HepG2 (cell line): ENCODE results near the gene URAD. TPM values are rescaled to one million over a fixed set of nuclear protein-coding genes. Genes with fewer than 3 reads are reported as not detected.
A peak's percentile ranks its signal among the peaks of the same experiment; 100 is the strongest.

Experiments
- ATAC-seq: fragments of 200-7000 bp; cut with Tn5 transposase; 3 replicates; pipeline ENCODE4 v1.9.1; 2020; ENCODE audit warnings: mild to moderate bottlenecking, moderate library complexity
- BruUV-seq: library from RNA; stranded (reverse); fragments of 400-500 nt; replicated peaks from 2 replicates; lab custom pipeline; 2021; lab: Mats Ljungman, UMichigan
- CTCF ChIA-PET: fragments of 300-600 bp; formaldehyde crosslinking; extraction: SDS; loops from one replicate; lab custom pipeline; 2021; ENCODE audit warnings: low total read pairs, inconsistent platforms, low intra/inter-chr PET ratio; lab: Yijun Ruan, JAX
- POLR2A ChIA-PET: fragments of 350-600 bp; sonication (Branson Sonifier 250); formaldehyde crosslinking; loops from one replicate; lab custom pipeline; 2020; ENCODE audit warnings: antibody characterized with exemption, inconsistent platforms; lab: Yijun Ruan, JAX
- DNase-seq: peaks from one replicate; pipeline ENCODE4 v3.0.0-alpha.2; 2015; ENCODE audit warnings: low spot score
- FAIRE-seq: peaks from 3 replicates; lab custom pipeline; 2011; peaks lifted over from hg19 to GRCh38; lab: Jason Lieb, UNC
- H2AFZ ChIP-seq: one replicate; pipeline ENCODE4 v1.6.1; 2011; ENCODE audit warnings: low read length, inconsistent platforms
- H3K27ac ChIP-seq: fragments of 300-600 bp; 3 replicates; pipeline ENCODE4 v1.8.0; 2011; ENCODE audit warnings: mixed run types, mild to moderate bottlenecking, mixed read lengths, low read length, inconsistent platforms; ENCODE audit not compliant: insufficient read depth; ENCODE audit errors: extremely low read length
- H3K27me3 ChIP-seq, 2 experiments: fragments of 200-600 bp in 1 of 2; 2 replicates in 1 of 2; 3 replicates in 1 of 2; pipeline versions ENCODE4 v1.6.0 to v1.8.0; 2011; ENCODE audit warnings: low read length in 2 of 2, mild to moderate bottlenecking in 2 of 2, moderate library complexity in 2 of 2, inconsistent platforms in 1 of 2; ENCODE audit not compliant: insufficient read depth in 2 of 2, control insufficient read depth in 1 of 2
- H3K36me3 ChIP-seq, 2 experiments: fragments of 200-600 bp in 1 of 2; replicated peaks in 1 of 2; 2 replicates in 1 of 2; 3 replicates in 1 of 2; pipeline versions ENCODE4 v1.5.1 to v1.8.0; 2011; ENCODE audit warnings: low read length in 2 of 2, inconsistent platforms in 1 of 2; ENCODE audit not compliant: insufficient read depth in 2 of 2, control insufficient read depth in 1 of 2
- H3K4me1 ChIP-seq: 2 replicates; pipeline ENCODE4 v1.5.1; 2012; ENCODE audit warnings: low read length, inconsistent platforms; ENCODE audit not compliant: insufficient read depth
- H3K4me2 ChIP-seq: 2 replicates; pipeline ENCODE4 v1.6.0; 2011; ENCODE audit warnings: low read depth, low read length, inconsistent platforms
- H3K4me3 ChIP-seq, 3 experiments: fragments of 200-600 bp in 1 of 3; sonication (generic), shearing (Covaris generic) in 1 of 3; replicated peaks in 1 of 3; 2 replicates each; pipeline ENCODE4 v1.5.1; 2011 to 2016; ENCODE audit warnings: low read length in 3 of 3, inconsistent platforms in 2 of 3, low read depth in 2 of 3, mild to moderate bottlenecking in 2 of 3, control low read depth in 1 of 3, mixed read lengths in 1 of 3; ENCODE audit not compliant: insufficient read depth in 1 of 3
- H3K79me2 ChIP-seq: one replicate; pipeline ENCODE4 v1.6.1; 2011; ENCODE audit warnings: low read length, inconsistent platforms; ENCODE audit not compliant: insufficient read depth
- H3K9ac ChIP-seq: 2 replicates; pipeline ENCODE4 v1.6.0; 2011; ENCODE audit warnings: mild to moderate bottlenecking, low read depth, low read length, inconsistent platforms; ENCODE audit not compliant: insufficient read depth
- H3K9me3 ChIP-seq: 2 replicates; pipeline ENCODE4 v1.5.1; 2012; ENCODE audit warnings: mild to moderate bottlenecking, low read length
- H4K20me1 ChIP-seq: 2 replicates; pipeline ENCODE4 v1.6.0; 2011; ENCODE audit warnings: inconsistent platforms, mild to moderate bottlenecking, low read length, moderate library complexity; ENCODE audit not compliant: insufficient read depth
- EEA1 ChIP-seq: sonication (generic); formaldehyde crosslinking; IDR thresholded peaks from 2 replicates; pipeline ENCODE4 v1.5.1; 2020; ENCODE audit warnings: mild to moderate bottlenecking, missing genetic modification reagents, borderline replicate concordance
- ETV5 ChIP-seq: IDR thresholded peaks from 2 replicates; pipeline ENCODE4 v1.6.1; 2018; ENCODE audit warnings: missing biosample characterization, missing genetic modification reagents, inconsistent platforms, borderline replicate concordance
- FOXM1 ChIP-seq: sonication (generic); formaldehyde crosslinking; IDR thresholded peaks from 2 replicates; pipeline ENCODE4 v1.5.0; 2020; ENCODE audit warnings: missing genetic modification reagents
- GLI4 ChIP-seq: sonication (generic); formaldehyde crosslinking; IDR thresholded peaks from 2 replicates; pipeline ENCODE4 v1.5.1; 2020; ENCODE audit warnings: missing genetic modification reagents, mild to moderate bottlenecking, moderate library complexity, borderline replicate concordance
- HNF4A ChIP-seq: sonication (generic); formaldehyde crosslinking; IDR thresholded peaks from 2 replicates; pipeline ENCODE4 v1.4.0; 2020; ENCODE audit warnings: missing genetic modification reagents
- IKZF1 ChIP-seq: fragments of 450-650 bp; IDR thresholded peaks from 2 replicates; pipeline ENCODE4 v1.7.1; 2016
- KMT2A ChIP-seq: sonication (generic); formaldehyde crosslinking; IDR thresholded peaks from 2 replicates; pipeline ENCODE4 v1.4.0; 2020; ENCODE audit warnings: missing genetic modification reagents
- NFRKB ChIP-seq: fragments of 450-650 bp; IDR thresholded peaks from 2 replicates; pipeline ENCODE4 v1.6.1; 2017
- RARG ChIP-seq: sonication (generic); formaldehyde crosslinking; IDR thresholded peaks from 2 replicates; pipeline ENCODE4 v1.4.0; 2020; ENCODE audit warnings: low read depth, mild to moderate bottlenecking, missing genetic modification reagents
- ZBTB20 ChIP-seq: sonication (generic); formaldehyde crosslinking; IDR thresholded peaks from 2 replicates; pipeline ENCODE4 v1.8.1; 2023; ENCODE audit warnings: missing genetic modification reagents, low read depth, mild to moderate bottlenecking, borderline replicate concordance
- ZFP37 ChIP-seq: sonication (generic); formaldehyde crosslinking; IDR thresholded peaks from 2 replicates; pipeline ENCODE4 v1.4.0; 2020; ENCODE audit warnings: missing genetic modification reagents, borderline replicate concordance
- ZFX ChIP-seq: sonication (generic); formaldehyde crosslinking; IDR thresholded peaks from 2 replicates; pipeline ENCODE4 v1.4.0; 2020; ENCODE audit warnings: mild to moderate bottlenecking, low read depth, missing genetic modification reagents, moderate library complexity
- ZNF589 ChIP-seq: sonication (generic); formaldehyde crosslinking; conservative IDR thresholded peaks from 2 replicates; pipeline ENCODE4 v1.8.0; 2022; ENCODE audit warnings: mild to moderate bottlenecking, moderate library complexity, missing genetic modification reagents
- ZNF644 ChIP-seq: IDR thresholded peaks from 2 replicates; pipeline ENCODE4 v1.6.1; 2016; ENCODE audit warnings: low read depth
- ZNF816 ChIP-seq: sonication (generic); formaldehyde crosslinking; IDR thresholded peaks from 2 replicates; pipeline ENCODE4 v1.8.0; 2022; ENCODE audit warnings: missing genetic modification reagents, mild to moderate bottlenecking, borderline replicate concordance
- WGBS: methylation state at CpG from one replicate; pipeline ENCODE4 v1.1.6; 2017; ENCODE audit warnings: low lambda C conversion rate; 5-methylcytosine and 5-hydroxymethylcytosine counted together
- in situ Hi-C: cut with HindIII; loops from 2 replicates; pipeline ENCODE4 v1.10.0; 2017; ENCODE audit warnings: low pct_unique_long_range_greater_than_20kb; ENCODE audit not compliant: extremely low pct_ligation_motif_present
- intact Hi-C: fragments of 100-400 bp; cut with micrococcal nuclease; formaldehyde crosslinking; loops from one replicate; pipeline ENCODE4 v1.10.0; 2022; ENCODE audit not compliant: unreplicated experiment
- polyA plus RNA-seq, 8 experiments: library from polyadenylated mRNA; depleted of rRNA in 3 of 8; stranded (reverse) in 7 of 8; unstranded in 1 of 8; fragments of >200 nt; fragmentation: Illumina TruSeq in 4 of 8; extraction: Trizol in 4 of 8; gene quantifications; 2 replicates each; pipeline versions ENCODE4 v1.2.1 to v1.2.3, GENCODE V29; 2011 to 2016; ENCODE audit warnings: low read depth in 4 of 8, missing spikeins in 1 of 8, mixed read lengths in 1 of 8; ENCODE audit not compliant: insufficient read depth in 1 of 8
- total RNA-seq, 5 experiments: library from RNA; depleted of rRNA; stranded (reverse); fragments of >200 nt; fragmentation: Illumina TruSeq; extraction: Trizol; gene quantifications; 2 replicates each; pipeline ENCODE4 v1.2.3, GENCODE V29; 2016; ENCODE audit warnings: low read depth in 1 of 5
- TF ChIP-seq, protein P1 (sequence below): IDR thresholded peaks from 2 replicates; pipeline ENCODE4 v1.6.1; 2018; ENCODE audit warnings: missing genetic modification reagents, mild to moderate bottlenecking, missing compliant biosample characterization
- TF ChIP-seq, protein P2 (sequence below): sonication (generic); formaldehyde crosslinking; IDR thresholded peaks from 2 replicates; pipeline ENCODE4 v1.4.0; 2020; ENCODE audit warnings: missing genetic modification reagents, mild to moderate bottlenecking, borderline replicate concordance

The URAD gene
- total and polyA plus RNA-seq, 2 of the 13 experiments (the other 11 are each of a cell fraction or from before 2014, with no cell fraction given) = not detected

DNA sequence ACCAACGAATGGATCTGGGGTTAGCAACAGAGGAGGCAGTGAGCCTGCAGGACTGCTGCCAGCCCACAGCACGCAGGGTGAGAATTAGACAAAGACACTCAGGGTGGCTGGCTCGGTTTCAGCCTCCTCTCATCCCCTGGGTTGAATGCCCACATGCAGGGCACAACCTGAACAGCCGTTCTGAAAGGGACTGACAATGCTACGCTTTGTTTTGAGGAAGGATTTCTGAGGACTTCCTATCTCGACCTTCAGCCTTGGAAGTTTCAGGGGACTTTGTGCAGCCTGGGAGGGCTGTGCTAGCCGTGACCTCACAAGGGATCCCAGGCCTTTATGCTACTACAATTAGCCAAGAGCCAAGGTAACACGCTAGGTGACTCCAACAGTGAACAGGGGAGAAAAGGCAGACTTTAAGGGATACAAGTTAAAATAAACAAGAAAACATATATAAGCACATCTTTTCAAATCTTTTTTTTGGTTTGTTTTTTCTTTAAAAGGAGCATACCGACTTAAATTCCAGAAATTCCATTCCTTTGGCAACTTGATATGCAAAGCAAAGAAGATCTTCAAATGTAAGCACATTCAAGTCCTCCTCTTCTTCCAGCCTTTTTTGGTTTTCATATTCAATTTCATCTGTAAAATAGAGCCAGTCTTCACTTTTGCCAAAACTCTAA lies 34.5 kb upstream of the URAD start (continued):
- TF ChIP-seq HNF4A (peak; percentile 77), ZFX (CRISPR knock-in tag) (peak; percentile 35; the same call in 1 of the 2 replicates), ZNF644 (no peak)

DNA sequence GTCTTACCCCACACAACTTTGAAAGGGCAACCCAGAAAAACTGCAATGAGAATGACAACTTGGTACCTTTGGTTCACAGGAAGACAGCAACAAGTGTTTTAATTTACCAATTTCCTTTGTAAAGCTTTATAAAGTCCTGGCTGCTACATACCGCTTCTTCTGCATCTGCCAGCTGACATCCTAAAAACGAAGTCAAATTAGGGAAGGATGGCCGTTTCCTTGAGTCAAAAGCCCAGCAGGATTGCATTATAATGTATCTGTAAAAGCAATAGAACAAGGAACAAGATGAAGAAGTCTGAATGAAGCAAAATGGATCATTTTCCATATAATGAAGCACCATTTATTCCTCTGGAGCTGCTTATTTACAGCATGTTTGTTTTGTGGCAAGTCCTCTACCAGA lies 25.8 kb upstream of the URAD start:
- no peak for TF ChIP-seq KMT2A (CRISPR knock-in tag)
- no peak for TF ChIP-seq ZNF589 (CRISPR knock-in tag)
- TF ChIP-seq, protein P1, sequence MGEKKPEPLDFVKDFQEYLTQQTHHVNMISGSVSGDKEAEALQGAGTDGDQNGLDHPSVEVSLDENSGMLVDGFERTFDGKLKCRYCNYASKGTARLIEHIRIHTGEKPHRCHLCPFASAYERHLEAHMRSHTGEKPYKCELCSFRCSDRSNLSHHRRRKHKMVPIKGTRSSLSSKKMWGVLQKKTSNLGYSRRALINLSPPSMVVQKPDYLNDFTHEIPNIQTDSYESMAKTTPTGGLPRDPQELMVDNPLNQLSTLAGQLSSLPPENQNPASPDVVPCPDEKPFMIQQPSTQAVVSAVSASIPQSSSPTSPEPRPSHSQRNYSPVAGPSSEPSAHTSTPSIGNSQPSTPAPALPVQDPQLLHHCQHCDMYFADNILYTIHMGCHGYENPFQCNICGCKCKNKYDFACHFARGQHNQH = no peak
- TF ChIP-seq NFRKB = no peak
- no peak for TF ChIP-seq ZFP37 (CRISPR knock-in tag)
- TF ChIP-seq ETV5 (CRISPR knock-in tag) = no peak
- TF ChIP-seq GLI4 (CRISPR knock-in tag) = no peak
- TF ChIP-seq ZNF816 (CRISPR knock-in tag) = no peak
- TF ChIP-seq ZBTB20 = no peak
- TF ChIP-seq FOXM1 (CRISPR knock-in tag) = no peak
- TF ChIP-seq RARG (CRISPR knock-in tag) = no peak
- TF ChIP-seq, protein P2, sequence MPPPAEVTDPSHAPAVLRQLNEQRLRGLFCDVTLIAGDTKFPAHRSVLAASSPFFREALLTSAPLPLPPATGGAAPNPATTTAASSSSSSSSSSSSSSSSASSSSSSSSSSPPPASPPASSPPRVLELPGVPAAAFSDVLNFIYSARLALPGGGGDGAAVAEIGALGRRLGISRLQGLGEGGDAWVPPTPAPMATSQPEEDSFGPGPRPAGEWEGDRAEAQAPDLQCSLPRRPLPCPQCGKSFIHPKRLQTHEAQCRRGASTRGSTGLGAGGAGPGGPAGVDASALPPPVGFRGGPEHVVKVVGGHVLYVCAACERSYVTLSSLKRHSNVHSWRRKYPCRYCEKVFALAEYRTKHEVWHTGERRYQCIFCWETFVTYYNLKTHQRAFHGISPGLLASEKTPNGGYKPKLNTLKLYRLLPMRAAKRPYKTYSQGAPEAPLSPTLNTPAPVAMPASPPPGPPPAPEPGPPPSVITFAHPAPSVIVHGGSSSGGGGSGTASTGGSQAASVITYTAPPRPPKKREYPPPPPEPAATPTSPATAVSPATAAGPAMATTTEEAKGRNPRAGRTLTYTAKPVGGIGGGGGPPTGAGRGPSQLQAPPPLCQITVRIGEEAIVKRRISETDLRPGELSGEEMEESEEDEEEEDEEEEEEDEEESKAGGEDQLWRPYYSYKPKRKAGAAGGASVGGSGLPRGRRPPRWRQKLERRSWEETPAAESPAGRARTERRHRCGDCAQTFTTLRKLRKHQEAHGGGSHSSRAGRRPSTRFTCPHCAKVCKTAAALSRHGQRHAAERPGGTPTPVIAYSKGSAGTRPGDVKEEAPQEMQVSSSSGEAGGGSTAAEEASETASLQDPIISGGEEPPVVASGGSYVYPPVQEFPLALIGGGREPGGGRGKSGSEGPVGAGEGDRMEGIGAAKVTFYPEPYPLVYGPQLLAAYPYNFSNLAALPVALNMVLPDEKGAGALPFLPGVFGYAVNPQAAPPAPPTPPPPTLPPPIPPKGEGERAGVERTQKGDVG (CRISPR knock-in tag) = no peak
- TF ChIP-seq EEA1 (CRISPR knock-in tag) = no peak
- TF ChIP-seq IKZF1 = no peak
- DNase-seq (no peak), FAIRE-seq (no peak), ATAC-seq (no peak)
- Histone ChIP-seq H3K4me3 (no peak overlapping the region), H2AFZ (no peak overlapping the region), H3K4me2 (no peak overlapping the region), H3K36me3 (no peaks in the 10 kb centered on the region), H3K27me3 (no peaks in the 10 kb centered on the region), H3K9me3 (no peaks in the 10 kb centered on the region), H3K79me2 (no peaks in the 10 kb centered on the region), H3K9ac (no peak overlapping the region), H3K27ac (no peak overlapping the region), H3K4me1 (0 out of 2 replicates have a peak, but pooled peaks cover 8% of the 10 kb centered on the region), H4K20me1 (no peaks in the 10 kb centered on the region)
- ChIA-PET POLR2A (no interaction called here), CTCF (no interaction called here)
- BruUV-seq = no TSS peak
- intact Hi-C loops (no loop called here), in situ Hi-C loops (no loop called here)
- WGBS = 27% methylated on average over 3 of the region's 3 CpGs
